Keratinocyte (primary cell): ENCODE measurements around the gene XRCC1. TPM values are rescaled to one million over a fixed set of nuclear protein-coding genes. Genes with fewer than 3 reads are reported as not detected.

Experiments used
- DNase-seq: peaks from one replicate; pipeline ENCODE4 v3.0.0-alpha.2; 2011; ENCODE audit warnings: low read depth, missing footprints, low spot score
- FAIRE-seq: peaks from 2 replicates; lab custom pipeline; 2011; peaks lifted over from hg19 to GRCh38; lab: Jason Lieb, UNC
- H2AFZ ChIP-seq: 2 replicates; pipeline ENCODE4 v1.6.0; 2012; ENCODE audit warnings: low read length, control low read depth, inconsistent platforms; ENCODE audit not compliant: control insufficient read depth
- H3K27ac ChIP-seq: 2 replicates; pipeline ENCODE4 v1.5.1; 2011; ENCODE audit warnings: low read length; ENCODE audit not compliant: control insufficient read depth, insufficient read depth
- H3K27me3 ChIP-seq: 3 replicates; pipeline ENCODE4 v1.6.0; 2011; ENCODE audit warnings: low read length; ENCODE audit not compliant: control insufficient read depth, insufficient read depth; ENCODE audit errors: extremely low read depth
- H3K36me3 ChIP-seq, 2 experiments: 2 replicates in 1 of 2; 3 replicates in 1 of 2; pipeline ENCODE4 v1.5.1; 2011; ENCODE audit warnings: low read length in 2 of 2, mild to moderate bottlenecking in 1 of 2; ENCODE audit not compliant: control insufficient read depth in 2 of 2, insufficient read depth in 2 of 2; ENCODE audit errors: extremely low read depth in 1 of 2
- H3K4me1 ChIP-seq: 3 replicates; pipeline ENCODE4 v1.5.1; 2011; ENCODE audit warnings: low read length; ENCODE audit not compliant: control insufficient read depth, insufficient read depth; ENCODE audit errors: extremely low read depth
- H3K4me2 ChIP-seq: 3 replicates; pipeline ENCODE4 v1.6.0; 2011; ENCODE audit warnings: low read depth, low read length; ENCODE audit not compliant: control insufficient read depth, insufficient read depth; ENCODE audit errors: extremely low read depth
- H3K4me3 ChIP-seq, 3 experiments: fragments of 200-600 bp in 1 of 3; sonication (generic) in 1 of 3; 2 replicates in 2 of 3; 3 replicates in 1 of 3; pipeline ENCODE4 v1.5.1; 2011 to 2016; ENCODE audit warnings: low read length in 3 of 3, mild to moderate bottlenecking in 3 of 3, control low read depth in 2 of 3, inconsistent platforms in 1 of 3, low read depth in 1 of 3, mixed read lengths in 1 of 3, mixed run types in 1 of 3, moderate library complexity in 1 of 3; ENCODE audit not compliant: control insufficient read depth in 2 of 3, insufficient read depth in 2 of 3; ENCODE audit errors: extremely low read depth in 1 of 3
- H3K79me2 ChIP-seq: 2 replicates; pipeline ENCODE4 v1.6.0; 2012; ENCODE audit warnings: low read length; ENCODE audit not compliant: control insufficient read depth, insufficient read depth
- H3K9ac ChIP-seq: 3 replicates; pipeline ENCODE4 v1.6.0; 2011; ENCODE audit warnings: low read length; ENCODE audit not compliant: control insufficient read depth, insufficient read depth; ENCODE audit errors: extremely low read depth
- H3K9me1 ChIP-seq: 3 replicates; pipeline ENCODE4 v1.6.0; 2011; ENCODE audit warnings: low read length; ENCODE audit not compliant: control insufficient read depth, insufficient read depth; ENCODE audit errors: extremely low read depth
- H3K9me3 ChIP-seq: 2 replicates; pipeline ENCODE4 v1.5.1; 2012; ENCODE audit warnings: low read depth, low read length; ENCODE audit not compliant: control insufficient read depth
- H4K20me1 ChIP-seq: 3 replicates; pipeline ENCODE4 v1.6.0; 2011; ENCODE audit warnings: low read length; ENCODE audit not compliant: control insufficient read depth, insufficient read depth; ENCODE audit errors: extremely low read depth
- CTCF ChIP-seq, 3 experiments: IDR thresholded peaks in 1 of 3; conservative IDR thresholded peaks in 1 of 3; optimal IDR thresholded peaks in 1 of 3; 2 replicates in 2 of 3; 3 replicates in 1 of 3; pipeline versions ENCODE3 to v1.5.1; 2011; ENCODE audit warnings: low read length in 3 of 3, mild to moderate bottlenecking in 3 of 3, moderate library complexity in 2 of 3, control low read depth in 1 of 3, inconsistent platforms in 1 of 3; ENCODE audit not compliant: insufficient read depth in 2 of 3; ENCODE audit errors: extremely low read depth in 1 of 3
- EZH2 ChIP-seq: IDR thresholded peaks from one replicate; pipeline ENCODE4 v1.6.1; 2012; ENCODE audit warnings: inconsistent platforms, mild to moderate bottlenecking, low read length, moderate library complexity
- dilution Hi-C: fragments of 300-500 bp; cut with MboI; formaldehyde crosslinking; loops from one replicate; pipeline ENCODE4 v1.7.0; 2020; ENCODE audit warnings: low sequenced_read_pairs; ENCODE audit not compliant: extremely low pct_ligation_motif_present
- polyA plus RNA-seq, 5 experiments: library from polyadenylated mRNA; depleted of rRNA in 3 of 5; stranded (reverse) in 3 of 5; stranded (forward) in 1 of 5; unstranded in 1 of 5; fragments of >200 nt; gene quantifications; 1 replicate in 1 of 5; 2 replicates in 3 of 5; 3 replicates in 1 of 5; pipeline versions ENCODE4 v1.2.1 to v1.2.3, GENCODE V29; 2011 to 2012; ENCODE audit warnings: missing spikeins in 2 of 5, low read depth in 1 of 5, low replicate concordance in 1 of 5

The XRCC1 gene
- polyA plus RNA-seq, 1 donor (not counting 4 experiments of a cell fraction or from before 2014, with no cell fraction given): 16.3 TPM

GRCh38 chr19:43619262-43620060 is 44.1 kb upstream of the XRCC1 start, which contains the start of gene ZNF428:
Gene ZNF428 (minus strand): TSS chr19:43619629. CDS start chr19:43614304, 5,325 bp downstream.
- Histone ChIP-seq H3K4me3 (peak within 1 kb of the TSS; percentile 54 to 69 (median 54)), H2AFZ (peak within 1 kb of the TSS; percentile 67), H3K36me3 (peaks cover 0 to 2% of the 10 kb centered on the region in 2 experiments), H3K27ac (peak within 1 kb of the TSS; percentile 63), H3K9ac (peak within 1 kb of the TSS; percentile 67), H3K4me1 (peaks cover 16% of the 10 kb centered on the region), H4K20me1 (no peaks in the 10 kb centered on the region), H3K9me3 (no peaks in the 10 kb centered on the region), H3K79me2 (peaks cover 15% of the 10 kb centered on the region), H3K4me2 (peak within 1 kb of the TSS; percentile 86), H3K27me3 (no peaks in the 10 kb centered on the region), H3K9me1 (no peaks in the 10 kb centered on the region)
- DNase-seq (peak; percentile 56), FAIRE-seq (peak; percentile 84)
- no peak for TF ChIP-seq EZH2
- peak in 1 of 3 experiments; percentile 3 for TF ChIP-seq CTCF (optimal IDR thresholded peaks at IDR 0.05 in 1 of 3, IDR thresholded peaks at IDR 0.05 in 1 of 3, conservative IDR thresholded peaks at IDR 0.05 in 1 of 3; ENCODE audit: extremely low read depth in 1 of 3, insufficient read depth in 2 of 3, low read length in 3 of 3)
- dilution Hi-C loops: no loop called here

- DNase-seq (no peak), FAIRE-seq (peak; percentile 34)
- no peaks in the 10 kb centered on the region for H4K20me1 ChIP-seq
- peak overlapping the region; percentile 63 for H3K27ac ChIP-seq
- H3K9me3 ChIP-seq: no peaks in the 10 kb centered on the region
- peak overlapping the region; percentile 67 for H2AFZ ChIP-seq
- no peaks in the 10 kb centered on the region for H3K27me3 ChIP-seq
- H3K4me3 ChIP-seq: peak overlapping the region; percentile 54 to 69 (median 54)
- peaks cover 16% of the 10 kb centered on the region for H3K4me1 ChIP-seq
- peak overlapping the region; percentile 67 for H3K9ac ChIP-seq
- TF ChIP-seq CTCF (optimal IDR thresholded peaks at IDR 0.05 in 1 of 3, IDR thresholded peaks at IDR 0.05 in 1 of 3, conservative IDR thresholded peaks at IDR 0.05 in 1 of 3; ENCODE audit: extremely low read depth in 1 of 3, insufficient read depth in 2 of 3, low read length in 3 of 3) (no peak), EZH2 (no peak)
- peaks cover 15% of the 10 kb centered on the region for H3K79me2 ChIP-seq
- dilution Hi-C loops: no loop called here
- H3K4me2 ChIP-seq: peak overlapping the region; percentile 86
- H3K36me3 ChIP-seq: peaks cover 0 to 4% of the 10 kb centered on the region in 2 experiments
- H3K9me1 ChIP-seq: no peaks in the 10 kb centered on the region
These were observed 43.6 kb upstream of the XRCC1 start for GRCh38 chr19:43618921-43619261.
